Colonic mucosa (tissue), 4 donors: ENCODE data around the gene LHX6. TPM values are rescaled to one million over a fixed set of nuclear protein-coding genes. Genes with fewer than 3 reads are reported as not detected.

ENCODE experiments used
- DNase-seq: peaks from one replicate; pipeline ENCODE4 v3.0.0-alpha.2; 2020
- H3K27ac ChIP-seq: fragments of 200-600 bp; one replicate; pipeline ENCODE4 v1.8.0; 2021
- H3K27me3 ChIP-seq: fragments of 200-600 bp; one replicate; pipeline ENCODE4 v1.8.0; 2021
- H3K36me3 ChIP-seq: fragments of 200-600 bp; one replicate; pipeline ENCODE4 v1.8.0; 2021
- H3K4me1 ChIP-seq: fragments of 200-600 bp; one replicate; pipeline ENCODE4 v1.8.0; 2021; ENCODE audit warnings: mild to moderate bottlenecking
- H3K4me3 ChIP-seq: fragments of 200-600 bp; one replicate; pipeline ENCODE4 v1.8.0; 2021
- H3K9ac ChIP-seq, 2 donors: one replicate each; pipeline ENCODE4 v1.7.0; 2013; ENCODE audit warnings: control low read depth in 2 of 2, low read depth in 2 of 2, low read length in 2 of 2
- H3K9me3 ChIP-seq: fragments of 200-600 bp; one replicate; pipeline ENCODE4 v1.8.0; 2021
- intact Hi-C: fragments of 100-400 bp; cut with DNase I; formaldehyde crosslinking; loops from one replicate; pipeline ENCODE4 v1.14.1; 2022
- total RNA-seq, 2 donors: library from RNA; stranded (reverse); fragmentation: NEBNext Ultra II Directional in 1 of 2; extraction: Animal tissue kit (Norgen Biotek cat#: 25700) in 1 of 2; gene quantifications; one replicate each; pipeline ENCODE4 v1.2.1, GENCODE V29; 2021
- TF ChIP-seq, protein P1 (sequence below): fragments of 200-600 bp; IDR thresholded peaks from one replicate; pipeline ENCODE4 v1.8.0; 2022; ENCODE audit warnings: antibody characterized with exemption, mild to moderate bottlenecking
- donor health status: healthy.
- donor health status: DM: no; HTN: no; CAD: no.
- donor health status: DM: no; HTN: no; CAD: no.

The LHX6 gene
- total RNA-seq, 2 donors from 2014 or later, result 1.1 to 1.2 TPM

DNA sequence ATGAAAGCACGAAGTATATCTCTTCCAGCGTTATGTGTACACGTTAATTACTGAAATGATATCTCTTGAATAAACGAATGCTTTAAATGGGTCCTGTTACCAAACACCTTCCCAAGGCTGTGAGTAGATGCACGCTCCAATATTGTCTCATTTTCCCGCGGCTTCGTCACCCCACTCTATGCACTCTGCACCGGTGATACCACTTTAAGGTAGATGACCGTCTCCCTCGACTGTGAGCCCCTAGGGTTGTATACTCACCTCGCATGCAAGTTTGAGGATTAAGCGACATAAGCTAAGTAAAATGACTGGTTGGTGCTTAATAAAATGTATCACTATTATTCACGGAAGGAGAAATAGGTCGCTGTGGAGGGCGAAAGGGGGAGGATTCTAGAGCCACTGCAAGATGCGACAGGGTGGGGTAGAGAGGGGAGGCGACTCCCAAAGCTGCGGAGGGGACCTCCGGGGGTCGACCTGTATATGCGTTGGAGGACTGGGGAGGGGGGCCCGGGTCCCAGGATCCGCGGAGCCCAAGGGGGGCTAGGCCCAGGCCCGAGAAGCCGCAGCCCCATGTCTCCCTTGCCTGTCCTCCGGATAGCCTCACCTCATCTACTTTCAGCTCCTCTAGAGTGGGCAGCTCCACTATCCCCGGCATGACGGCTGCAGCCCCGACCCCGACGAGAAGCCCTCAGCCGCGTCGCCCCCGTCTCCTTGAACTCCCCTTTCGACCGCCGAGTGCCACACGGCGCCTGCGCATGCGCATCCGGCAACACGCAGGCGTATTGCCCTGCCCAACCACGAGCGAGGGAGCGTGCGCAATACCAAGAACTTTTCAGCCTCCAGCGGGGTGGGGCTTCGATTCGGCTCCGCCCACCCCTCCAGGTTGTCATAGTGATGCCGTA, 69.5 kb downstream of the LHX6 start, which contains the start of the genes MORN5 and NDUFA8:
Gene MORN5 (plus strand): TSS at position 883 of the 899 bp plus-strand sequence. CDS start 65 bp downstream, outside the sequence.
Gene NDUFA8 (minus strand): TSS at position 754 of the 899 bp plus-strand sequence. CDS start 102 bp downstream, at position 652.
- Histone ChIP-seq H3K9ac (peak within 1 kb of the TSS; percentile 83 to 86), H3K27me3 (no peaks in the 10 kb centered on the region), H3K36me3 (no peaks in the 10 kb centered on the region), H3K9me3 (no peaks in the 10 kb centered on the region), H3K4me3 (peak within 1 kb of the TSS; percentile 96), H3K4me1 (peaks cover 3% of the 10 kb centered on the region), H3K27ac (peak within 1 kb of the TSS; percentile 74)
- DNase-seq, result peak; percentile 96
- intact Hi-C loops, result no loop called here
- TF ChIP-seq, protein P1, sequence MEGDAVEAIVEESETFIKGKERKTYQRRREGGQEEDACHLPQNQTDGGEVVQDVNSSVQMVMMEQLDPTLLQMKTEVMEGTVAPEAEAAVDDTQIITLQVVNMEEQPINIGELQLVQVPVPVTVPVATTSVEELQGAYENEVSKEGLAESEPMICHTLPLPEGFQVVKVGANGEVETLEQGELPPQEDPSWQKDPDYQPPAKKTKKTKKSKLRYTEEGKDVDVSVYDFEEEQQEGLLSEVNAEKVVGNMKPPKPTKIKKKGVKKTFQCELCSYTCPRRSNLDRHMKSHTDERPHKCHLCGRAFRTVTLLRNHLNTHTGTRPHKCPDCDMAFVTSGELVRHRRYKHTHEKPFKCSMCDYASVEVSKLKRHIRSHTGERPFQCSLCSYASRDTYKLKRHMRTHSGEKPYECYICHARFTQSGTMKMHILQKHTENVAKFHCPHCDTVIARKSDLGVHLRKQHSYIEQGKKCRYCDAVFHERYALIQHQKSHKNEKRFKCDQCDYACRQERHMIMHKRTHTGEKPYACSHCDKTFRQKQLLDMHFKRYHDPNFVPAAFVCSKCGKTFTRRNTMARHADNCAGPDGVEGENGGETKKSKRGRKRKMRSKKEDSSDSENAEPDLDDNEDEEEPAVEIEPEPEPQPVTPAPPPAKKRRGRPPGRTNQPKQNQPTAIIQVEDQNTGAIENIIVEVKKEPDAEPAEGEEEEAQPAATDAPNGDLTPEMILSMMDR, result no peak

DNA sequence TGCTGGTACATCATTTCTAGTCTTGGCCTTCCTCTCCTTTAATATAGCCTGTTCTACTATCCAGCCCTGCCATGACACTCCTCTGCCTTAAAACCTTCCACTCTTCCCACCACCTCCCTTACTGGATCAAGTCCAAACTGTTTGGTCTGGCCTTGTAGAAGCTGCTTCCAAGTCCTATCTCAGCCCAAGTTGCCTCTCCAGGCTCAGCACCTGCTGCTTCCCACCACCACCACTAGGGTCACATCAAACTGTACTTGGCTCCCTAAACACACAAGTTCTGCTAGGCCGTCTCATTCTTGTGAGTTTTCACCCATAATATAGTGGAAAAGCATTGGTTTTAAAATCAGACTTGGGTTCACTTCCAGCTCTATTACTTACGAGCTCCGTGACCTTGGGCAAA, 70.6 kb downstream of the LHX6 start:
- TF ChIP-seq, protein P1, result peak; percentile 40
- Histone ChIP-seq H3K4me3 (no peak overlapping the region), H3K9ac (no peak overlapping the region), H3K4me1 (peaks cover 3% of the 10 kb centered on the region), H3K27ac (no peak overlapping the region), H3K27me3 (no peaks in the 10 kb centered on the region), H3K36me3 (no peaks in the 10 kb centered on the region), H3K9me3 (no peaks in the 10 kb centered on the region)
- peak; percentile 21 for DNase-seq
- intact Hi-C loops, result no loop called here

DNA sequence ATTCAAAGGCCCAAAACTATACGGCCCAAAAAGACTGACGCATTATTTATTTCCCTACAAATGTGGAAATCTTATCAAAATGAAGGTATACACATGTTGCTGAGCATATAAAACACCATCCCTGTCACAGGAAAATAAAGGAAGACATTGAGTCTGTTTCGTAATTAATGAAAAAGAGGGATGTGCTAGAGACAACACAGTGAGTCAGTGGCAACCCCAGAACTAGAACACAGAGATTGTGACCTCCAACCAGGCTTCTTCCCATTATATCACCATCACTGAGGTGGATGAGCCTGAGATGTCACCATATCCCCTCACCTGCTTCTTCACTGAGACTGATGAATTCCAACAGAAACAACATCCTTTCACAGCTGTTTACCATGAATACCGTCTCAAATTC, 73.0 kb downstream of the LHX6 start:
- H3K4me1 ChIP-seq, result peaks cover 3% of the 10 kb centered on the region
- no peak overlapping the region for H3K27ac ChIP-seq
- H3K4me3 ChIP-seq, result no peak overlapping the region
- H3K36me3 ChIP-seq, result no peaks in the 10 kb centered on the region
- intact Hi-C loops, result no loop called here
- no peaks in the 10 kb centered on the region for H3K9me3 ChIP-seq
- no peaks in the 10 kb centered on the region for H3K27me3 ChIP-seq
- TF ChIP-seq, protein P1, result no peak
- no peak overlapping the region for H3K9ac ChIP-seq
- DNase-seq, result no peak

Other genes starting within 250 kb of the LHX6 start
- 1 to 10 TPM; 5.1 to 5.5 TPM for gene TTLL11, start 135.6 kb downstream of the LHX6 start, total RNA-seq
- 100 to 1,000 TPM in 1 of 2 donors, 10 to 100 TPM in 1; 77.4 to 103 TPM for gene NDUFA8, start 69.2 kb downstream of the LHX6 start, total RNA-seq
- gene MORN5, start 69.0 kb downstream of the LHX6 start, total RNA-seq, result 1 to 10 TPM in 1 of 2 donors, not detected in 1; 7.0 TPM
- 10 to 100 TPM; 21.5 TPM for gene RBM18, start 35.9 kb upstream of the LHX6 start, total RNA-seq
- 10 to 100 TPM; 53.3 to 70.8 TPM for gene MRRF, start 35.9 kb upstream of the LHX6 start, total RNA-seq
- 10 to 100 TPM in 1 of 2 donors, 1 to 10 TPM in 1; 6.2 to 26.7 TPM for gene PTGS1, start 142.1 kb upstream of the LHX6 start, total RNA-seq
- not detected for gene OR1J1, start 249.0 kb upstream of the LHX6 start, total RNA-seq